ENCODE measurements around the gene CCDC33.

- TF ChIP-seq, protein P1, sequence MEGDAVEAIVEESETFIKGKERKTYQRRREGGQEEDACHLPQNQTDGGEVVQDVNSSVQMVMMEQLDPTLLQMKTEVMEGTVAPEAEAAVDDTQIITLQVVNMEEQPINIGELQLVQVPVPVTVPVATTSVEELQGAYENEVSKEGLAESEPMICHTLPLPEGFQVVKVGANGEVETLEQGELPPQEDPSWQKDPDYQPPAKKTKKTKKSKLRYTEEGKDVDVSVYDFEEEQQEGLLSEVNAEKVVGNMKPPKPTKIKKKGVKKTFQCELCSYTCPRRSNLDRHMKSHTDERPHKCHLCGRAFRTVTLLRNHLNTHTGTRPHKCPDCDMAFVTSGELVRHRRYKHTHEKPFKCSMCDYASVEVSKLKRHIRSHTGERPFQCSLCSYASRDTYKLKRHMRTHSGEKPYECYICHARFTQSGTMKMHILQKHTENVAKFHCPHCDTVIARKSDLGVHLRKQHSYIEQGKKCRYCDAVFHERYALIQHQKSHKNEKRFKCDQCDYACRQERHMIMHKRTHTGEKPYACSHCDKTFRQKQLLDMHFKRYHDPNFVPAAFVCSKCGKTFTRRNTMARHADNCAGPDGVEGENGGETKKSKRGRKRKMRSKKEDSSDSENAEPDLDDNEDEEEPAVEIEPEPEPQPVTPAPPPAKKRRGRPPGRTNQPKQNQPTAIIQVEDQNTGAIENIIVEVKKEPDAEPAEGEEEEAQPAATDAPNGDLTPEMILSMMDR (IDR thresholded peaks at IDR 0.05): no peak
- no peak for TF ChIP-seq POLR2A (IDR thresholded peaks at IDR 0.05)
Measured at GRCh38 chr15:74200871-74201419, 35.2 kb upstream of the CCDC33 start.
